ENCODE results near the gene TNIK. TPM values are rescaled to one million over a fixed set of nuclear protein-coding genes. Genes with fewer than 3 reads are reported as not detected.
A peak's percentile ranks its signal among the peaks of the same experiment; 100 is the strongest.

The TNIK gene
- total RNA-seq, 6 donors from 2014 or later: 23.2 to 74.4 (median 38.3) TPM

DNA sequence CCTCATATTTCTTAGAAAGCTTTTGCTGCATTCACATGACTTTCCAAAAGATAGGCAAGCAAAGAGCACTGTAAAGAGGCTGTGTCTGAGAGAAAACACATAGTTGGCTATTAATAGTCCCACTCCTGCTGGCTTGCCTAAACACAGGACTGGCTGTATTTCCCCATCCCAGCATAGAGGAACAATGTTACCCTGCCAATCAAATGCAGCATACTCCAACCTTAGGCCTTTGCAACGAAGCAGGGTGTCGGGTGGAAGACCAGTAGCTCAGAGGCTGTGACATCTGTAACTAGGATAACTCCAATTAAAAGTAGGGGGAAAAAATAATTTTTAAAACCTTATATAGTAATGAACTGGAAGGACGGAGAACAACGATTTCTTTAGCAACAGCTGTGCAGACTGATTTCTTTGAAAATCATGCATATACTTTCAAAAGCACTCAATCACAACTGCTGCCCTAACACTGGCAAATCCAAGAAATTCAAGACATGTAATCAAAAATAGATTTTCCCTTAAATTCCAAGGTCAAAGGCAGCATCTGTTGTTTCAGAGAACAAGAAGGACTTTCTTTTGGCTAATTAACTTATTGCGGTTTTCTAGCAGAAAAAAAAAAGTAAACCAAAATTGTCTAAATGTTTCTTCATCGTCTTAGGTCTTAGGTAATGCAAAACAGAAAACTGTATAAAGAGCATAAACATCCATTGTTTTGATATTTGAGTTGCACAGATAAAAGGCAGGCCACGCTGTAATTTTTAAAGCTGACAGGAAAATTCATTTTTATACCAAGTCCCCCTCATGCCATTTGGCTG is 139.3 kb downstream of the TNIK start:
- no peak overlapping the region for H3K27ac ChIP-seq
- H3K36me3 ChIP-seq: no peaks in the 10 kb centered on the region
- H3K27me3 ChIP-seq: no peaks in the 10 kb centered on the region
- ATAC-seq (ENCODE audit: low FRiP score in 2 of 2): peak; percentile 58 to 79
- no peaks in the 10 kb centered on the region for H3K9me3 ChIP-seq
- TF ChIP-seq POLR2AphosphoS5 (IDR thresholded peaks at IDR 0.05) (peak in 1 of 2 donors; percentile 21), CTCF (IDR thresholded peaks at IDR 0.05) (no peak)
- H3K4me3 ChIP-seq: no peak overlapping the region
- DNase-seq: peak in 1 of 2 donors; percentile 47
- peaks cover 0 to 7% (median 3%) of the 10 kb centered on the region in 4 donors for H3K4me1 ChIP-seq
- 65 to 73% methylated on average over 7 of the region's 7 CpGs for WGBS, 2 donors

- Histone ChIP-seq H3K27ac (no peak overlapping the region), H3K4me3 (no peak overlapping the region), H3K36me3 (no peaks in the 10 kb centered on the region), H3K4me1 (peaks cover 0 to 7% (median 3%) of the 10 kb centered on the region in 4 donors), H3K27me3 (no peaks in the 10 kb centered on the region), H3K9me3 (no peaks in the 10 kb centered on the region)
- DNase-seq (no peak), ATAC-seq (ENCODE audit: low FRiP score in 2 of 2) (no peak)
- 88 to 90% methylated on average over 2 of the region's 2 CpGs for WGBS, 2 donors
- TF ChIP-seq POLR2A (IDR thresholded peaks at IDR 0.05): no peak
- no peak for TF ChIP-seq POLR2AphosphoS5 (IDR thresholded peaks at IDR 0.05)
- TF ChIP-seq EP300 (IDR thresholded peaks at IDR 0.05): no peak
- no peak for TF ChIP-seq CTCF (IDR thresholded peaks at IDR 0.05)
These were observed 143.0 kb downstream of the TNIK start for GRCh38 chr3:171317171-171317570.

DNA sequence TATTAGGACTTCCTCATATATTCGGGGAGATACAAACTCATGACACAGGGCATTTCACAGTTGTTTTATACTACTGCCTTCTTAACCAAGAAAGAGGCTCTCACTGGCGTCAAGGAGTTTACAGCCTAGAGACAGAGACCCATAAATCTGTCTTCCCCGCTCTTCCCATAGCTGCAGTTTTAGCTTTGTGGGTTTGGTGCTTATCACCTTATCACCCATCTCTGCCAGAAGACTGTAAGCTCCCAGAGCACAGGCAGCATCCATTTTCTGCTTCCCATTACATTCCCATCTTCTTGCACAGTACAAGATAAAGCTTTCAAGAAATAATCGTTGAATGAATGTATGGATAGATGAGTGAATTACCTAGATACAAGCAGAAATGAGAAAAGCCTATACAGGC is 144.3 kb downstream of the TNIK start:
- no peaks in the 10 kb centered on the region for H3K36me3 ChIP-seq
- H3K27ac ChIP-seq: no peak overlapping the region
- no peak overlapping the region for H3K4me3 ChIP-seq
- no peak for TF ChIP-seq CTCF (IDR thresholded peaks at IDR 0.05)
- no peak for TF ChIP-seq EP300 (IDR thresholded peaks at IDR 0.05)
- TF ChIP-seq POLR2AphosphoS5 (IDR thresholded peaks at IDR 0.05): no peak
- TF ChIP-seq POLR2A (IDR thresholded peaks at IDR 0.05): no peak
- DNase-seq (no peak), ATAC-seq (ENCODE audit: low FRiP score in 2 of 2) (no peak)
- H3K4me1 ChIP-seq: peaks cover 0 to 5% (median 0%) of the 10 kb centered on the region in 4 donors
- H3K27me3 ChIP-seq: no peaks in the 10 kb centered on the region
- no peaks in the 10 kb centered on the region for H3K9me3 ChIP-seq
- WGBS, 2 donors: 94 to 98% methylated on average over 4 of the region's 4 CpGs

- H3K36me3 ChIP-seq: no peaks in the 10 kb centered on the region
- TF ChIP-seq POLR2AphosphoS5 (IDR thresholded peaks at IDR 0.05) (no peak), POLR2A (IDR thresholded peaks at IDR 0.05) (no peak), EP300 (IDR thresholded peaks at IDR 0.05) (no peak), CTCF (IDR thresholded peaks at IDR 0.05) (no peak)
- ATAC-seq (ENCODE audit: low FRiP score in 2 of 2) (no peak), DNase-seq (no peak)
- no peak overlapping the region for H3K27ac ChIP-seq
- 89 to 96% methylated on average over 2 of the region's 2 CpGs for WGBS, 2 donors
- no peaks in the 10 kb centered on the region for H3K9me3 ChIP-seq
- H3K4me3 ChIP-seq: no peak overlapping the region
- H3K27me3 ChIP-seq: no peaks in the 10 kb centered on the region
- H3K4me1 ChIP-seq: no peaks in the 10 kb centered on the region
These were observed 145.1 kb downstream of the TNIK start for GRCh38 chr3:171315101-171315500.

DNA sequence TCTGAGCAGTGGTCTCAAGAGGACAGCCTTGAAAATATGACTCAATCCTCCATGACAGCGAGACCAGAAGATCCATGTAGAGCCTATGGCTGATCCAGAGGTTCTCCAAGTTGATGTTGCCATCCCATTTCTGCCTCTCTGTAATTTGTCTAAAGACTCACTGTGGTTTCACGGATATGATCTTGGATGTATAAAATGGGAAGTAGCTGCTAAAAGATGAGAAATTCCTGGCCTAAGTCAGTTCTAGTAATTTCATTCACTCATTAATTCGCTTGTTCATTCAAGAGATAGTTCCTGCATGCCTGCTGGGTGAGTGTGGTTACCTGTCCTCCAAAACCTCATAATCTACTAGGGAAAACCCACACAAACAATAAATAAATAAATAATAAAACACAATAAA is 145.9 kb downstream of the TNIK start:
- no peaks in the 10 kb centered on the region for H3K4me1 ChIP-seq
- WGBS, 2 donors: 90 to 92% methylated on average over 3 of the region's 3 CpGs
- TF ChIP-seq CTCF (IDR thresholded peaks at IDR 0.05): no peak
- no peak for TF ChIP-seq POLR2AphosphoS5 (IDR thresholded peaks at IDR 0.05)
- no peak for TF ChIP-seq EP300 (IDR thresholded peaks at IDR 0.05)
- no peak for TF ChIP-seq POLR2A (IDR thresholded peaks at IDR 0.05)
- H3K9me3 ChIP-seq: no peaks in the 10 kb centered on the region
- ATAC-seq (ENCODE audit: low FRiP score in 2 of 2): no peak
- H3K27me3 ChIP-seq: no peaks in the 10 kb centered on the region
- no peak overlapping the region for H3K4me3 ChIP-seq
- H3K27ac ChIP-seq: no peak overlapping the region
- no peak for DNase-seq
- no peaks in the 10 kb centered on the region for H3K36me3 ChIP-seq

Data from upper lobe of left lung (tissue), 6 donors.